Measurements from ENCODE around the gene ULK1. TPM values are rescaled to one million over a fixed set of nuclear protein-coding genes. Genes with fewer than 3 reads are reported as not detected.

Gene ULK1
- total RNA-seq, 1 donor from 2014 or later = 14.7 TPM

- no peak for DNase-seq (ENCODE audit: low read depth)
- no peak for TF ChIP-seq CTCF (IDR thresholded peaks at IDR 0.05; ENCODE audit: insufficient read depth, low read length, poor library complexity, severe bottlenecking)
- Histone ChIP-seq H3K4me3 (ENCODE audit: low read depth, low read length) (no peak overlapping the region), H3K27me3 (ENCODE audit: control insufficient read depth, insufficient read depth, low read length) (no peaks in the 10 kb centered on the region), H3K36me3 (ENCODE audit: control insufficient read depth, insufficient read depth, low read length) (peaks cover 1% of the 10 kb centered on the region)
Observed at GRCh38 chr12:131919051-131919347, 24.6 kb downstream of the ULK1 start.

- peaks cover 1% of the 10 kb centered on the region for H3K36me3 ChIP-seq (ENCODE audit: control insufficient read depth, insufficient read depth, low read length)
- no peaks in the 10 kb centered on the region for H3K27me3 ChIP-seq (ENCODE audit: control insufficient read depth, insufficient read depth, low read length)
- no peak overlapping the region for H3K4me3 ChIP-seq (ENCODE audit: low read depth, low read length)
- DNase-seq (ENCODE audit: low read depth) = no peak
- no peak for TF ChIP-seq CTCF (IDR thresholded peaks at IDR 0.05; ENCODE audit: insufficient read depth, low read length, poor library complexity, severe bottlenecking)
Observed at GRCh38 chr12:131919366-131920156, 25.1 kb downstream of the ULK1 start.

- no peaks in the 10 kb centered on the region for H3K27me3 ChIP-seq (ENCODE audit: control insufficient read depth, insufficient read depth, low read length)
- TF ChIP-seq CTCF (IDR thresholded peaks at IDR 0.05; ENCODE audit: insufficient read depth, low read length, poor library complexity, severe bottlenecking) = no peak
- DNase-seq (ENCODE audit: low read depth) = no peak
- H3K4me3 ChIP-seq (ENCODE audit: low read depth, low read length) = no peak overlapping the region
- H3K36me3 ChIP-seq (ENCODE audit: control insufficient read depth, insufficient read depth, low read length) = peaks cover 1% of the 10 kb centered on the region
Observed at GRCh38 chr12:131920157-131920508, 25.7 kb downstream of the ULK1 start.

GRCh38 chr12:131920902-131921840, 26.7 kb downstream of the ULK1 start:
- Histone ChIP-seq H3K36me3 (ENCODE audit: control insufficient read depth, insufficient read depth, low read length) (peaks cover 1% of the 10 kb centered on the region), H3K4me3 (ENCODE audit: low read depth, low read length) (no peak overlapping the region), H3K27me3 (ENCODE audit: control insufficient read depth, insufficient read depth, low read length) (no peaks in the 10 kb centered on the region)
- no peak for TF ChIP-seq CTCF (IDR thresholded peaks at IDR 0.05; ENCODE audit: insufficient read depth, low read length, poor library complexity, severe bottlenecking)
- no peak for DNase-seq (ENCODE audit: low read depth)

GRCh38 chr12:131921866-131922769, 27.7 kb downstream of the ULK1 start:
- Histone ChIP-seq H3K27me3 (ENCODE audit: control insufficient read depth, insufficient read depth, low read length) (no peaks in the 10 kb centered on the region), H3K4me3 (ENCODE audit: low read depth, low read length) (no peak overlapping the region), H3K36me3 (ENCODE audit: control insufficient read depth, insufficient read depth, low read length) (peaks cover 1% of the 10 kb centered on the region)
- TF ChIP-seq CTCF (IDR thresholded peaks at IDR 0.05; ENCODE audit: insufficient read depth, low read length, poor library complexity, severe bottlenecking) = no peak
- DNase-seq (ENCODE audit: low read depth) = no peak

Data from kidney epithelial cell (primary cell).